Fibroblast of peridontal ligament (primary cell): Measurements from ENCODE around the gene GPR22.
A peak's percentile ranks its signal among the peaks of the same experiment; 100 is the strongest.

Experiments used
- DNase-seq: peaks from one replicate; pipeline ENCODE4 v3.0.0-alpha.2; 2010; ENCODE audit errors: extremely low read depth

GPR22 gene

GRCh38 chr7:107469929-107470328 is at the start of gene GPR22:
Gene GPR22 (plus strand): TSS chr7:107470057. CDS start chr7:107474061, 4,004 bp downstream.
- DNase-seq: no peak

- no peak for DNase-seq
Measured at GRCh38 chr7:107427462-107427861, 42.4 kb upstream of the GPR22 start.

- DNase-seq: no peak
Measured at GRCh38 chr7:107428642-107429041, 41.2 kb upstream of the GPR22 start.

GRCh38 chr7:107430057-107430456 is 39.8 kb upstream of the GPR22 start:
- no peak for DNase-seq

GRCh38 chr7:107432261-107432660 is 37.6 kb upstream of the GPR22 start:
- DNase-seq: no peak

- DNase-seq: no peak
Measured at GRCh38 chr7:107435749-107436148, 34.1 kb upstream of the GPR22 start.

GRCh38 chr7:107439025-107439424 is 30.8 kb upstream of the GPR22 start:
- DNase-seq: no peak

- DNase-seq: peak; percentile 33
Measured at GRCh38 chr7:107441581-107442422, 28.1 kb upstream of the GPR22 start.

GRCh38 chr7:107442678-107443077 is 27.2 kb upstream of the GPR22 start:
- no peak for DNase-seq

GRCh38 chr7:107446531-107446930 is 23.3 kb upstream of the GPR22 start:
- DNase-seq: peak; percentile 48

- DNase-seq: no peak
Measured at GRCh38 chr7:107446988-107447387, 22.9 kb upstream of the GPR22 start.

GRCh38 chr7:107450970-107451369 is 18.9 kb upstream of the GPR22 start:
- peak; percentile 79 for DNase-seq

- DNase-seq: peak; percentile 30
Measured at GRCh38 chr7:107453388-107453787, 16.5 kb upstream of the GPR22 start.

GRCh38 chr7:107461938-107462533 is 7.8 kb upstream of the GPR22 start:
- DNase-seq: no peak

GRCh38 chr7:107463139-107464078 is 6.4 kb upstream of the GPR22 start:
- DNase-seq: peak; percentile 83

- DNase-seq: no peak
Measured at GRCh38 chr7:107464666-107465226, 5.1 kb upstream of the GPR22 start.

- no peak for DNase-seq
Measured at GRCh38 chr7:107467972-107468371, 1.9 kb upstream of the GPR22 start.

- DNase-seq: no peak
Measured at GRCh38 chr7:107468824-107469223, 1.0 kb upstream of the GPR22 start.

GRCh38 chr7:107471292-107472070 is 1.6 kb downstream of the GPR22 start:
- no peak for DNase-seq

- DNase-seq: no peak
Measured at GRCh38 chr7:107472116-107472515, 2.3 kb downstream of the GPR22 start.

GRCh38 chr7:107474104-107474521 is 4.3 kb downstream of the GPR22 start:
- no peak for DNase-seq
